OCI-LY3 (cell line): ENCODE data around the gene DYDC2.

ENCODE experiments used
- H2AFZ ChIP-seq: fragments of 200-600, 300-600 bp; shearing (Covaris generic); 2 replicates; pipeline ENCODE4 v1.6.0; 2014; ENCODE audit warnings: antibody characterized with exemption, low read depth, low read length
- H3K27ac ChIP-seq: fragments of 200-600, 300-600 bp; sonication (generic); 2 replicates; pipeline ENCODE4 v1.5.1; 2014; ENCODE audit warnings: mild to moderate bottlenecking, low read length, moderate library complexity, mixed read lengths
- H3K27me3 ChIP-seq: fragments of 200-600, 300-600 bp; sonication (generic); 2 replicates; pipeline ENCODE4 v1.6.1; 2014; ENCODE audit warnings: low read depth, low read length, mixed read lengths
- H3K36me3 ChIP-seq: fragments of 200-600, 300-600 bp; sonication (generic); replicated peaks from 2 replicates; pipeline ENCODE3; 2014; ENCODE audit warnings: low read depth, low read length, mixed read lengths
- H3K4me1 ChIP-seq: fragments of 300-600, 200-600 bp; sonication (generic); 2 replicates; pipeline ENCODE4 v1.6.1; 2014; ENCODE audit warnings: low read length, mixed read lengths
- H3K4me2 ChIP-seq: fragments of 200-600, 300-600 bp; sonication (generic); 2 replicates; pipeline ENCODE4 v1.6.1; 2014; ENCODE audit warnings: low read length, mixed read lengths
- H3K4me3 ChIP-seq: fragments of 300-600, 200-600 bp; sonication (generic); 2 replicates; pipeline ENCODE4 v1.5.1; 2014; ENCODE audit warnings: antibody characterized with exemption, mild to moderate bottlenecking, low read length, moderate library complexity
- H3K79me2 ChIP-seq: fragments of 300-600, 200-600 bp; shearing (Covaris generic); 2 replicates; pipeline ENCODE4 v1.6.1; 2014; ENCODE audit warnings: mild to moderate bottlenecking, low read length, mixed read lengths
- H3K9ac ChIP-seq: fragments of 300-600, 200-600 bp; shearing (Covaris generic); 2 replicates; pipeline ENCODE4 v1.6.0; 2014; ENCODE audit warnings: mild to moderate bottlenecking, low read length, moderate library complexity
- H3K9me3 ChIP-seq: fragments of 200-600, 300-600 bp; shearing (Covaris generic); 2 replicates; pipeline ENCODE4 v1.6.1; 2014; ENCODE audit warnings: low read length, mixed read lengths; ENCODE audit not compliant: insufficient read depth
- H4K20me1 ChIP-seq: fragments of 200-600, 300-600 bp; sonication (generic); 2 replicates; pipeline ENCODE4 v1.6.1; 2016; ENCODE audit warnings: low read length, mixed read lengths; ENCODE audit not compliant: insufficient read depth
- CTCF ChIP-seq: fragments of 200-600, 300-600 bp; sonication (generic); IDR thresholded peaks from 2 replicates; pipeline ENCODE4 v1.5.1; 2014; ENCODE audit warnings: antibody characterized with exemption, low read length, low read depth
- EZH2phosphoT487 ChIP-seq: fragments of 200-600 bp; shearing (Covaris generic); IDR thresholded peaks from 2 replicates; pipeline ENCODE4 v1.6.1; 2018; ENCODE audit warnings: antibody characterized with exemption, mixed run types, low read depth

DYDC2 gene

GRCh38 chr10:80400136-80400804, 43.7 kb downstream of the DYDC2 start:
- H3K36me3 ChIP-seq = no peaks in the 10 kb centered on the region
- TF ChIP-seq EZH2phosphoT487 (no peak), CTCF (no peak)
- H3K4me3 ChIP-seq = no peak overlapping the region
- H3K79me2 ChIP-seq = no peaks in the 10 kb centered on the region
- no peaks in the 10 kb centered on the region for H3K4me1 ChIP-seq
- H2AFZ ChIP-seq = no peak overlapping the region
- H4K20me1 ChIP-seq = no peaks in the 10 kb centered on the region
- H3K4me2 ChIP-seq = no peak overlapping the region
- H3K27me3 ChIP-seq = no peaks in the 10 kb centered on the region
- H3K9ac ChIP-seq = no peak overlapping the region
- H3K27ac ChIP-seq = no peak overlapping the region
- H3K9me3 ChIP-seq = no peaks in the 10 kb centered on the region

- Histone ChIP-seq H3K4me1 (no peaks in the 10 kb centered on the region), H3K27me3 (no peaks in the 10 kb centered on the region), H3K79me2 (no peaks in the 10 kb centered on the region), H3K9me3 (no peaks in the 10 kb centered on the region), H3K4me3 (no peak overlapping the region), H3K27ac (no peak overlapping the region), H3K9ac (no peak overlapping the region), H3K36me3 (no peaks in the 10 kb centered on the region), H3K4me2 (no peak overlapping the region), H4K20me1 (no peaks in the 10 kb centered on the region), H2AFZ (no peak overlapping the region)
- no peak for TF ChIP-seq EZH2phosphoT487
- no peak for TF ChIP-seq CTCF
These were observed 48.5 kb downstream of the DYDC2 start for GRCh38 chr10:80405035-80405434.

GRCh38 chr10:80405626-80406025, 49.0 kb downstream of the DYDC2 start:
- Histone ChIP-seq H3K27me3 (no peaks in the 10 kb centered on the region), H3K36me3 (no peaks in the 10 kb centered on the region), H3K9me3 (no peaks in the 10 kb centered on the region), H3K9ac (no peak overlapping the region), H3K4me2 (no peak overlapping the region), H3K79me2 (no peaks in the 10 kb centered on the region), H3K4me3 (no peak overlapping the region), H2AFZ (no peak overlapping the region), H4K20me1 (no peaks in the 10 kb centered on the region), H3K4me1 (no peaks in the 10 kb centered on the region), H3K27ac (no peak overlapping the region)
- TF ChIP-seq CTCF = no peak
- no peak for TF ChIP-seq EZH2phosphoT487

- Histone ChIP-seq H3K36me3 (no peaks in the 10 kb centered on the region), H3K4me2 (no peak overlapping the region), H3K27me3 (no peaks in the 10 kb centered on the region), H4K20me1 (no peaks in the 10 kb centered on the region), H3K9ac (no peak overlapping the region), H3K79me2 (no peaks in the 10 kb centered on the region), H3K9me3 (no peaks in the 10 kb centered on the region), H2AFZ (no peak overlapping the region), H3K4me3 (no peak overlapping the region), H3K27ac (no peak overlapping the region), H3K4me1 (no peaks in the 10 kb centered on the region)
- TF ChIP-seq EZH2phosphoT487 = no peak
- TF ChIP-seq CTCF = no peak
These were observed 49.6 kb downstream of the DYDC2 start for GRCh38 chr10:80406204-80406603.
